CD4-positive, alpha-beta memory T cell (primary cell): ENCODE data around the gene ZDHHC24. TPM values are rescaled to one million over a fixed set of nuclear protein-coding genes. Genes with fewer than 3 reads are reported as not detected.

Experiments used
- CTCF ChIA-PET: fragments of 350-600 bp; sonication (Branson Sonifier 250); formaldehyde crosslinking; loops from one replicate; lab custom pipeline; 2021; ENCODE audit warnings: inconsistent platforms; ENCODE audit not compliant: partially characterized antibody; lab: Charles Lee
- POLR2A ChIA-PET: fragments of 350-600 bp; sonication (Branson Sonifier 250); formaldehyde crosslinking; loops from one replicate; lab custom pipeline; 2021; ENCODE audit not compliant: partially characterized antibody; lab: Charles Lee
- DNase-seq, 5 donors: peaks; one replicate each; pipeline versions ENCODE4 v3.0.0 to v3.0.0-alpha.2; 2020 to 2022; ENCODE audit warnings: mixed read lengths in 1 of 5
- H3K27ac ChIP-seq: one replicate; pipeline ENCODE4 v1.7.0; 2013; ENCODE audit warnings: low read depth, low read length
- H3K27me3 ChIP-seq: 2 replicates; pipeline ENCODE4 v1.7.0; 2013; ENCODE audit warnings: mild to moderate bottlenecking, low read length, moderate library complexity; ENCODE audit not compliant: insufficient read depth
- H3K36me3 ChIP-seq: 2 replicates; pipeline ENCODE4 v1.7.0; 2013; ENCODE audit warnings: mild to moderate bottlenecking, low read length, moderate library complexity; ENCODE audit not compliant: insufficient read depth
- H3K4me1 ChIP-seq: 2 replicates; pipeline ENCODE4 v1.7.0; 2013; ENCODE audit warnings: mild to moderate bottlenecking, low read length, moderate library complexity; ENCODE audit not compliant: insufficient read depth
- H3K4me3 ChIP-seq, 2 donors: one replicate each; pipeline ENCODE4 v1.7.0; 2013; ENCODE audit warnings: low read length in 2 of 2, mild to moderate bottlenecking in 1 of 2
- H3K9me3 ChIP-seq, 2 donors: one replicate each; pipeline ENCODE4 v1.7.0; 2013; ENCODE audit warnings: low read length in 2 of 2, control low read depth in 1 of 2; ENCODE audit not compliant: control insufficient read depth in 1 of 2
- H3K27ac Mint-ChIP-seq, 7 donors: one replicate each; pipeline ENCODE4 v1.8.0; 2020 to 2021; ENCODE audit warnings: mixed read lengths in 7 of 7, mild to moderate bottlenecking in 6 of 7, inconsistent platforms in 3 of 7, moderate library complexity in 3 of 7
- H3K27me3 Mint-ChIP-seq, 2 donors: one replicate each; pipeline ENCODE4 v1.8.0; 2020 to 2021; ENCODE audit warnings: mixed read lengths in 2 of 2
- H3K36me3 Mint-ChIP-seq, 2 donors: one replicate each; pipeline ENCODE4 v1.8.0; 2020 to 2021; ENCODE audit warnings: mixed read lengths in 2 of 2, inconsistent platforms in 1 of 2, mild to moderate bottlenecking in 1 of 2
- H3K4me1 Mint-ChIP-seq, 4 donors: one replicate each; pipeline ENCODE4 v1.8.0; 2020 to 2021; ENCODE audit warnings: mixed read lengths in 4 of 4, mild to moderate bottlenecking in 1 of 4
- H3K4me3 Mint-ChIP-seq, 8 donors: one replicate each; pipeline ENCODE4 v1.8.0; 2020 to 2021; ENCODE audit warnings: mixed read lengths in 8 of 8, mild to moderate bottlenecking in 7 of 8, moderate library complexity in 6 of 8, inconsistent platforms in 3 of 8
- H3K9me3 Mint-ChIP-seq, 8 donors: one replicate each; pipeline ENCODE4 v1.8.0; 2020 to 2021; ENCODE audit warnings: mixed read lengths in 8 of 8, mild to moderate bottlenecking in 5 of 8, inconsistent platforms in 3 of 8, moderate library complexity in 1 of 8
- intact Hi-C: fragments of 100-400 bp; cut with micrococcal nuclease; formaldehyde crosslinking; loops from one replicate; pipeline ENCODE4 v1.15.1; 2023
- polyA plus RNA-seq, 2 donors: library from polyadenylated mRNA; unstranded; fragments of 300-500 nt; fragmentation: Illumina TruSeq; gene quantifications; one replicate each; pipeline ENCODE4 v1.2.3, GENCODE V29; 2021
- total RNA-seq, 2 experiments: library from RNA; stranded (reverse); gene quantifications; one replicate each; pipeline ENCODE4 v1.2.3, GENCODE V29; 2021

Gene ZDHHC24, protein sequence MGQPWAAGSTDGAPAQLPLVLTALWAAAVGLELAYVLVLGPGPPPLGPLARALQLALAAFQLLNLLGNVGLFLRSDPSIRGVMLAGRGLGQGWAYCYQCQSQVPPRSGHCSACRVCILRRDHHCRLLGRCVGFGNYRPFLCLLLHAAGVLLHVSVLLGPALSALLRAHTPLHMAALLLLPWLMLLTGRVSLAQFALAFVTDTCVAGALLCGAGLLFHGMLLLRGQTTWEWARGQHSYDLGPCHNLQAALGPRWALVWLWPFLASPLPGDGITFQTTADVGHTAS
- total RNA-seq (10 to 100 TPM; 24.5 to 27.2 TPM), polyA plus RNA-seq (10 to 100 TPM; 12.2 to 15.1 TPM)

DNA sequence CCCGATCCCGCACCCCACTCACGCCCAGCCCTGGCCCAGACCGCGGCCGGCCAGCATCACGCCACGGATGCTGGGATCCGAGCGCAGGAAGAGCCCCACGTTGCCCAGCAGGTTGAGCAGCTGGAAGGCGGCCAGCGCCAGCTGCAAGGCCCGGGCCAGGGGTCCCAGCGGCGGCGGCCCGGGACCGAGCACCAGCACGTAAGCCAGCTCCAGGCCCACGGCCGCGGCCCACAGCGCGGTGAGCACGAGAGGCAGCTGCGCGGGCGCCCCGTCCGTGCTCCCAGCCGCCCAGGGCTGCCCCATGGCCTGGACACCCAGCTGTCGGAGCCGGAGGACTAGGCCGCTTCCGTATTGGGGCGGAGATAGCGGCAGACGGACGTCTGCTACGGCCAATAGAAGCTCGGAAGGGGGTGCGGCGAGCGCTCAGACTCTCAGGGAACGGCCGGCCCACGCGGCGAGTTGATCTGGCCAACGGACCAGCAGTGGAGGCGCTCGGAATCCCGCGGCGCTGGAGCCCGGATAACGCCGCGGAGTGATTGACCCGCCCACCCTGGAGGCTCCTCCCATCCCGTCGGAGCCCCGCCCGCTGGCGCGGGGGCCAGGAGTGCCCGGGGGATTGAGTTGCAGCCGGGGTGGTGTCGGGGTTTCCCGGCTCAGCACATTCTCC, at the start of gene ZDHHC24:
TSS of gene ZDHHC24 (minus strand) at position 348 of the 667 bp plus-strand sequence. CDS start at position 303, 45 bp downstream.
- H3K27ac Mint-ChIP-seq, result peak within 1 kb of the TSS; percentile 67 to 98 (median 92)

DNA sequence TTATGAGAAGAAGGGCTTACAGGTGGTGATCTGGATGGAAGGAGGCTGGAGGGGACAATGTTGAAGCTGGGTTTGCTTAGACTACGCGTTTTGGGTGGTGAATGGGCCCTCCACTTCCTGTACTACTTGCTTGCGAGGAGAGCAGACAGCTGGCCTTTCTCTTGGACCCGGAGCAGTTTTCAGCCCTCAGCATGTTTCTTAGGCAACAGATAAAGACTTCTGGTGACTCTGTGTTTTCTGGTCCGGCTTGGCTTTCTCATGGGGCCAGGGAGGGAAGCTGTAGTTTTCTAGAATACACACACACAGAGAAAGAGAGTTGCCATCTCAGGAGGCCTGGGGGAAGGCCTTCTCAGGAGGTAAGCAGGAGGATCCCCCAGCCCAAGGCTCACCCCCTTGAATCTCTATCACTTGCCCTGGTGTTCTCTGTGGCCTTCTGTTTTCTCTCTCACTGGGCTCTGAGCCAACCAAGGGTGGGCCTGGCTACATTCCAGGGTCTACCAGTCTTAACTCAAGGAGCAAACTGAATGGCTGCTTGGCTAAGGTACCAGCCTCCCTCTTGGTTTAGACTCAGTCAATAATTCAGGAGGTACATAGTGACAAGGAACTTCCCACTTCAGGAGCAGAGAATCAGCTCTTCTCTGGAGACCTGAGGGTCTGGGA, 49.5 kb upstream of the ZDHHC24 start:
- Histone ChIP-seq H3K9me3 (no peaks in the 10 kb centered on the region), H3K4me1 (peaks cover 35% of the 10 kb centered on the region), H3K36me3 (no peaks in the 10 kb centered on the region), H3K27ac (no peak overlapping the region), H3K4me3 (no peak overlapping the region), H3K27me3 (no peaks in the 10 kb centered on the region)
- peaks cover 16 to 42% (median 27%) of the 10 kb centered on the region in 4 donors for H3K4me1 Mint-ChIP-seq
- intact Hi-C loops, result no loop called here
- peaks cover 0 to 9% of the 10 kb centered on the region in 2 donors for H3K36me3 Mint-ChIP-seq
- ChIA-PET POLR2A (interaction anchor here (1.2 to 6.1 kb wide), 5 partner anchors 16 to 82 kb away, joined by 3 to 69 read pairs (median 9); partner anchors contain the start of genes RBM14, RBM4 and RBM4B), CTCF (interaction anchor here (1.0 to 6.9 kb wide), 4 partner anchors 14 to 166 kb away, joined by 3 to 45 read pairs (median 4); partner anchors contain the start of gene RBM4B)
- H3K9me3 Mint-ChIP-seq, result no peaks in the 10 kb centered on the region
- H3K27ac Mint-ChIP-seq, result peak overlapping the region in 6 of 7 donors; percentile 44 to 90 (median 76)
- no peaks in the 10 kb centered on the region for H3K27me3 Mint-ChIP-seq
- no peak for DNase-seq
- H3K4me3 Mint-ChIP-seq, result peak overlapping the region; percentile 7 to 82 (median 44)

More for the DNA sequence above, at the start of gene ZDHHC24:
- Mint-ChIP-seq H3K9me3 (no peaks in the 10 kb centered on the region), H3K36me3 (peaks cover 23 to 30% of the 10 kb centered on the region in 2 donors), H3K27me3 (no peaks in the 10 kb centered on the region), H3K4me1 (peaks cover 22 to 59% (median 34%) of the 10 kb centered on the region in 4 donors), H3K4me3 (peak within 1 kb of the TSS; percentile 85 to 96 (median 92))
- Histone ChIP-seq H3K36me3 (no peaks in the 10 kb centered on the region), H3K4me3 (peak within 1 kb of the TSS; percentile 82 to 84), H3K9me3 (no peaks in the 10 kb centered on the region), H3K27ac (peak within 1 kb of the TSS; percentile 82), H3K27me3 (no peaks in the 10 kb centered on the region), H3K4me1 (peaks cover 35% of the 10 kb centered on the region)
- POLR2A ChIA-PET, result interaction anchor here (0.6 to 4.1 kb wide), 26 partner anchors 9 to 694 kb away, joined by 3 to 44 read pairs (median 5); partner anchors contain the start of genes BBS1, CCDC87, CCS and CTSF
- DNase-seq, result peak; percentile 79 to 86 (median 82)
- intact Hi-C loops, result loop anchor here (1.0 to 2.0 kb wide), 3 partner anchors 47 to 132 kb away; partner anchors contain the start of genes CCDC87 and CCS
- CTCF ChIA-PET, result interaction anchor here (0.9 to 2.9 kb wide), 3 partner anchors 34 to 132 kb away, joined by 5 to 17 read pairs (median 11); partner anchors contain the start of genes MRPL11 and RBM4B

DNA sequence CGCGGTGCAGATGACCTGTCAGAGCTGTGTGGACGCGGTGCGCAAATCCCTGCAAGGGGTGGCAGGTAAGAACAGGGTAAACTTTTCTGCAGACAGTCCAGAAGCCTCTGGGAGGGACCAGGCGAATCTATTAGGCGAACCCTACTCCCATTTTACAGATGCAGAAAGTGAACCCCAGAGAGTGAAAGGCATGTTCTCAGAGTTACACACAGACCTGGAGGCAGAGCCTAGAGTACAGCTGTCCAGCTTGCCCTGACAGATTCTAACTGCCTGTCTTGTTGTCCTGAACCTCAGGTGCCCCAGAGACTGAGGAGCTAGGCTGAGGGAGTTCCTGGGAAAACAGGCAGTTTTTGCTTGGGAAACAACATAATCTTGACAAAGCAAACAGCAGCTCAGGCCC, 47.8 kb upstream of the ZDHHC24 start:
- Histone ChIP-seq H3K4me3 (peak overlapping the region; percentile 71 to 98), H3K27ac (peak overlapping the region; percentile 88), H3K27me3 (no peaks in the 10 kb centered on the region), H3K36me3 (no peaks in the 10 kb centered on the region), H3K4me1 (peaks cover 35% of the 10 kb centered on the region), H3K9me3 (no peaks in the 10 kb centered on the region)
- Mint-ChIP-seq H3K27me3 (no peaks in the 10 kb centered on the region), H3K4me3 (peak overlapping the region; percentile 98 to 100 (median 99)), H3K9me3 (no peaks in the 10 kb centered on the region), H3K27ac (peak overlapping the region; percentile 96 to 100 (median 100)), H3K36me3 (peaks cover 0 to 7% of the 10 kb centered on the region in 2 donors), H3K4me1 (peaks cover 16 to 42% (median 27%) of the 10 kb centered on the region in 4 donors)
- intact Hi-C loops, result loop anchor here (1.0 to 2.0 kb wide), 5 partner anchors 23 to 249 kb away; partner anchors contain the start of genes ACTN3, RBM14, RBM4 and RBM4B
- CTCF ChIA-PET, result interaction anchor here (0.5 to 6.9 kb wide), 5 partner anchors 14 to 241 kb away, joined by 3 to 54 read pairs (median 19); partner anchors contain the start of genes RBM4 and RBM4B
- POLR2A ChIA-PET, result interaction anchor here (0.7 to 6.1 kb wide), 7 partner anchors 13 to 84 kb away, joined by 3 to 69 read pairs (median 5); partner anchors contain the start of genes ACTN3, CTSF, RBM14 and RBM4
- peak in 1 of 5 donors; percentile 8 for DNase-seq

DNA sequence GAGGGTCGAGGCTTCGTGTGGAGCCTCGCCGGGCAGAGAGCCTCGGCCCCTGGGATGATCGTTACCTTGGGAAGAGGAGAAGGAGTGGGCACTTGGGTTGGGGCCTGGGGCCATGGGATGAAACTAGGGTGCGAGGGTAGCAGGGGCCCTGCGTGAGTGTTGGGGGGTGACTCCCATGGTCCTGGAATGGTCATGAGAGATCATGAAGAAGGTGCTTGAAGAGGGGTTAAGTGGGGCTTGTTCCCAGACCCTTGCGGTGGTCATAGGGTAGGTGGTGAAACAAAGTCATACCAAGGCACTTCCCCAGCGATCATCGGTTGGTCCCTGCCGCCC, 47.4 kb upstream of the ZDHHC24 start:
- CTCF ChIA-PET, result interaction anchor here (0.7 to 6.9 kb wide), 6 partner anchors 13 to 241 kb away, joined by 3 to 54 read pairs (median 13); partner anchors contain the start of genes RBM14, RBM4 and RBM4B
- Histone ChIP-seq H3K9me3 (no peaks in the 10 kb centered on the region), H3K36me3 (no peaks in the 10 kb centered on the region), H3K4me1 (peaks cover 35% of the 10 kb centered on the region), H3K27ac (peak overlapping the region; percentile 88), H3K4me3 (peak overlapping the region; percentile 71 to 98), H3K27me3 (no peaks in the 10 kb centered on the region)
- Mint-ChIP-seq H3K27me3 (no peaks in the 10 kb centered on the region), H3K4me3 (peak overlapping the region; percentile 98 to 100 (median 99)), H3K9me3 (no peaks in the 10 kb centered on the region), H3K27ac (peak overlapping the region; percentile 96 to 100 (median 100)), H3K36me3 (peaks cover 0 to 5% of the 10 kb centered on the region in 2 donors), H3K4me1 (peaks cover 16 to 42% (median 27%) of the 10 kb centered on the region in 4 donors)
- intact Hi-C loops, result loop anchor here (1.0 to 2.0 kb wide), 5 partner anchors 23 to 250 kb away; partner anchors contain the start of genes ACTN3, RBM14, RBM4 and RBM4B
- POLR2A ChIA-PET, result interaction anchor here (1.1 to 6.1 kb wide), 9 partner anchors 12 to 113 kb away, joined by 3 to 69 read pairs (median 5); partner anchors contain the start of genes ACTN3, DPP3, RBM14 and RBM4
- peak in 1 of 5 donors; percentile 43 for DNase-seq

DNA sequence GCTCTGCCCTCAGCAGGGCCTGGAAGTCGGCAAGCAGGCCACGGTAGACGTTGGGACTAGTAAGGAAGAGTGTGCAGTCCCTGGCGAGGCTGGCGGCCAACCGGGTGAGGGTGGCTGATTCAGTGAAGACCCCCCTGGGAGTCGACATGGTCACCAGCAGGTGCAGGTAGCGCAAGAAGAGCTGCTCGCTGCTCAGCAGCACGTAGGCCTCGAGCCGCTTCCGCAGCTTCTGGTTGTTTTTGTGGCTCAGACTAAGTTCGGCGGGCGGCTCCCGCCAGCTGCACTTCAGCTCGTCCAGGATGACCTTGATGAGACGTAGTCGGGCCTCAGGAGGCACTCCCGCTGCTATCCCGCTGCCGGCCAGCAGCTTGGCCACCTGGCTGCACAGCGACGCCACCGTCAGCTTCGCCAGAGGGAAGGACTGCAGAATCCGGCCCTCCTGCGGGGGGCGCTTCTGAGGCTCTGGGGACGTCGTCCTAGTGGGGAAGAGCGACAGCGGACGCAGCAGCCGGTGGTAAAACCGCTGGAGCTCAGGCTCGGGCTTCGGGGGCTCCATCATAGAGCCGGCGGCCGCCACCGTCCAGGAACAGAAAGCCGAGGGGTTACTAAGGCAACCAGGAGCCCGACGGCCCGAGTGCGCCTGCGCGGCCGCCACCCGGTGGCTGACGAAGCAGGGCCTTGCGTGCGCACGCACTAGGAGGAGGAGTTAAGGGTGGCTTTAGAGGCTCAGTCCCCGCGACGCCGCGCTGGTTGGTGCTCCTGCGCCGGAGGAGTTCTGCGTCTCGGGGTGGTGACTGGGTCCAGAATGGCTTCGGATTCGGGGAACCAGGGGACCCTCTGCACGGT, 46.8 kb upstream of the ZDHHC24 start, which contains the start of the genes CCDC87 and CCS:
TSS of gene CCDC87 (minus strand) at position 607 of the 846 bp plus-strand sequence. CDS start at position 559, 48 bp downstream.
TSS of gene CCS (plus strand) at position 729 of the 846 bp plus-strand sequence. CDS start at position 806, 77 bp downstream.
- Histone ChIP-seq H3K27me3 (no peaks in the 10 kb centered on the region), H3K4me1 (peaks cover 35% of the 10 kb centered on the region), H3K4me3 (peak within 1 kb of the TSS; percentile 71 to 98), H3K27ac (peak within 1 kb of the TSS; percentile 88), H3K36me3 (no peaks in the 10 kb centered on the region), H3K9me3 (no peaks in the 10 kb centered on the region)
- DNase-seq, result peak; percentile 95 to 98 (median 97)
- ChIA-PET POLR2A (interaction anchor here (1.0 to 6.1 kb wide), 10 partner anchors 12 to 154 kb away, joined by 3 to 69 read pairs (median 4); partner anchors contain the start of genes DPP3, MRPL11, RBM14 and RBM4), CTCF (interaction anchor here (0.8 to 6.9 kb wide), 11 partner anchors 9 to 85 kb away, joined by 3 to 54 read pairs (median 5); partner anchors contain the start of genes RBM14, RBM4 and RBM4B)
- H3K27me3 Mint-ChIP-seq, result no peaks in the 10 kb centered on the region
- H3K27ac Mint-ChIP-seq, result peak within 1 kb of the TSS; percentile 96 to 100 (median 100)
- peaks cover 0 to 5% of the 10 kb centered on the region in 2 donors for H3K36me3 Mint-ChIP-seq
- peak within 1 kb of the TSS; percentile 98 to 100 (median 99) for H3K4me3 Mint-ChIP-seq
- peaks cover 16 to 42% (median 27%) of the 10 kb centered on the region in 4 donors for H3K4me1 Mint-ChIP-seq
- intact Hi-C loops, result loop anchor here (1.0 to 2.0 kb wide), 5 partner anchors 24 to 250 kb away; partner anchors contain the start of genes ACTN3, RBM14, RBM4 and RBM4B
- no peaks in the 10 kb centered on the region for H3K9me3 Mint-ChIP-seq
